ENCODE measurements around the gene MOCOS.

MOCOS gene

DNA sequence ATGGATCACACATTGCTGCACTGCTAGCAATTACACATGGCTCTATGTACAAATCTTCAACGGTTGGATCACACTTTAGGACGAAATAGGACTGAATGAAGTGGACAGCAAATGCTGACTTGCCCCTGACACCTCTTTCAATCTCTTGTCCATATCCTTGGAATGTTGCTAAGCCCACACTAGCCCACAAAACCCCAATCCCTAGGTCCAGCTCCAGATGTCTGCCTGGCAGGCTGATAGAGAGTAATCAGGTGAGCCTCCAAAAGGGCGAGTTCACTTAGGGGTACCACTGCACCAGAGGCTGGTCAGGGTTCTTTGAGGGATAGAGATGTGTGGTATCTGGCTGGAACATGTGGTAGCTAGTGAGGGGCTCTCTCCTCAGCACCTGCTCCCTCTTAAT is 91.7 kb downstream of the MOCOS start:
- DNase-seq, result no peak

DNA sequence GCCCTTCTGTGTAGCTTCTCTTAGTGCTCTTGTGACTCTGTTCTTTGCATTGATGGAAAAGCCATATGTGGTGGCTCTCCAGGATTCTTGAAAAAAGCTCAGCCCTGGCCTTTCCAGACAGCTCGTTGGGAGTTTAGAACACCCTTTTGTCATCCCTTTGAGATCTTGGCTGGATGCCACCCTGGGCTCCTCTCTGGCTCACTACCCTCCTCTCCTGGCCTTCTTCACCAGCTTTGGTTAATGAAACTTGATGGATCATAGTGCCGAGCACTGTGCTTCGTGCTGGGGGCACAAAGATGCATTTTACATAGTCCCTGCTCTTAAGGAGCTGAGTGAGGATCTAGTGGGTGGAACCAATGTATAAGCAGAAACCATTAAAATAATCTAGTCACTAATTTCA is 94.6 kb downstream of the MOCOS start:
- DNase-seq, result no peak

DNA sequence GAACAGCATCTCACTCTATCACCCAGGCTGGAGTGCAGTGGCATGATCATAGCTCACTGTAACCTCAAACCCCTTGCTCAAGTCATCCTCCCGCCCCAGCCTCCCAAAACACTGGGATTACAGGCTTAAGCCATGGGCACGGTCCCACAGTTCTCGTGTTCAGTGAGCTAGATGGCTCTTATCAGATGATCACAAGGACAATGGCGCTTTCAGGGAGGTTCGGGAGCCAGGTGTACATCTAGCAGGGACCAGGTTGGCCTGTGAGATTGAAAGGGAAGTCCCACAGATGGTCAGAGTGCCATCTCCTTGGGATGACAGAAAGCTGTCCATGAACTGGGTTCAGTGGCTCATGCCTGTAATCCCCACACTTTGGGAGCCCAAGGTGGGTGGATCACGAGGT is 96.2 kb downstream of the MOCOS start:
- DNase-seq, result no peak

DNA sequence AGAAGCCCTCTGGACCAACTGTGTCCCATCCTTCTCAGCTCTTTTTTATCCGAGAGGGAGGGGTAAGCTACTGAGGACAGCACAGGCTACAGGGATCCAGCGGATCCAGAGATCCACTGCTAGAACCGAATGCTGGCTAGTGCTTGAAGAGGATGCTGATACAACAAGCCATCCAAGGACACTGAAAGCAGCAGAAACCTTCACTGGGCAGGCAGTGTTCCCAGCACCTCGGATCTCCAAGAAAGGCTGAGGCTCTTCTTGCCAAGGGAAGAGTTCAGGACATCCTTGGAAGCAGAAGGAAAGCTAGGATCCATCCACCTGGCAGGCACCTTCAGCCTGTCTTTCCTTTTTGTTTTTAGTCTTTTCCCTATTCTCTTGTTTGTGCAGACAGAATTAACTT is 97.0 kb downstream of the MOCOS start:
- no peak for DNase-seq

DNA sequence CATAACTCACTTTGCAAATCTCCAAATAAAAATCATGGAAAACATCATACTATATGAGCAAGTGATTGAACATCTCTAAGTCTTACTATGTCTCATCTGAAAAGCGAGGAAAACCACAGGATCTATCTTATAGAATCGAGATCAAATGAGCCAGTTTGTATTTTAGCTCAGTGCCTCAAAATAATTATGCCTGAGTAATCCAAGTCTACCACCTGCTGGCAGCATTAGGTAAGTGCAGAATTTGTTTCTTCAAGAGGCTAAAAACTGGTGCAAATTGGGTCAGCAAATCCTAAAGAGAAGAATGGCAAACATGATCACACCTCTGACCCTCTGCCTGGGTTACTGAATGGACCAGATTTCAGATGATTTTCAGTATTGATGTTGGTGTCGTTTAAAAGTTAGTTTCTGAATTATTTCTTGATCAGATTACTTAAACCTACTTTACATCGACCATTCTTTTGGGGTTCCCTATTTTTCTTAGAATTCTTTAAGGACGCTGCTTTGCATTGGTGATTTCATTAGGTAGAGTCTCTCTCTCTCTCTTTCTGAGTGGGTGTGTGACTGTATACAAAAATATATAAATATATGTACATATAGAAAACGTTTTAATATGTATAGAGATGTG is 97.5 kb downstream of the MOCOS start:
- peak; percentile 2 for DNase-seq

DNA sequence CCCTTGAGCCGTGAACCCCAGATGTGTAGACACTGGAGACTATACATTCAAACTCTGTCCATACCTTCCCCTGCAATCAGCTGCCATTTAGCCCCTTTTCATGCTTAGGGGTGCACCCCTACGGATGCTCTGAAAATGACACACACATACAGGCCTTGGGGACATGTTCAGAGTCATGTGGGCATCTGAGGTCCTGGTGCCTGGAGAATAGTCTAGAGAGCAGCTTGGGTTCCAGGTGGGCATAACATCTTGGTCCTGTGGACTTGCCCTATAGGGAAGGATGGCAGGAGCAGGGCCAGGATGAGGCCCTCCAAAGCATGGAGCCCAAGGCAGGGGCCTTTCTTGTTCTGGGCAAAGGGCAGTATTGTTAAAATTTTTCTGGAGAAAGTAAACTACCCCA is 100.4 kb downstream of the MOCOS start:
- no peak for DNase-seq

DNA sequence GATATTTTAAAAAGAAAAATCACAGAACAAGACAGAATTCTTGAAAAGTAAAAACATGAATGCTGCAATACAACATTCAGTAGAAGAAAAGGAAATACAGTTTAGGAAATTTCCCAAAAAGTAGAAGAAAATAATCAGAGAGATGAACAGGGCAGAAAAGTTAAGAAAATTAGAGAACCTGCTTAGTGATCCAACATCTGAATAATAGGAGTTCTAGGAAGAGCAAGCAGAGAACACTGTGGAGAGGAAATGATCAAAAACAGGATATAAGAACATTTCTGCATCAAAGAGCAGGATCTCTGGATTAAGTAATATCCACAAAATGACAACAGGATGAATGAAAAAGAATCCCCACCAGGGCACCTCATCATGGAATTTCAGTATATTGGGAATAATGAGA is 101.4 kb downstream of the MOCOS start:
- no peak for DNase-seq

DNA sequence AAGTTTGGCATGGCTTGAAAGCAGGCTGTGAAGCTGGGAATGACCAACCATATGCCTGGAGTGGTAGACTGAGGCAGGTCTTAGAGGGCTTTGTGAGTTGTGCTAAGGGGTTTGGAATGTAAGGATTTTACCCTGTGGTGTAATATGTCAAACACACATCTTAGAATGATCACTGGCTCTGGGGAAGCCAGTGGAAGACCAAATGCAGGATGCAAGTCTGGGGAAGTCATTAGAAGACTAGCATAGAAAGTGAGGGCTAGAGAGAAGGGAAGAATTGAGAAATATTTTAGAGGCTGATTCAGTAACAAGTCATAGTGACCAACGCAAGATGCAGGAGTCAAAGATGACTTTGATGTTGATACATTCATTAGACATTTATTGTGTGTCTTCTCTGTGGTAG is 106.7 kb downstream of the MOCOS start:
- no peak for DNase-seq

DNA sequence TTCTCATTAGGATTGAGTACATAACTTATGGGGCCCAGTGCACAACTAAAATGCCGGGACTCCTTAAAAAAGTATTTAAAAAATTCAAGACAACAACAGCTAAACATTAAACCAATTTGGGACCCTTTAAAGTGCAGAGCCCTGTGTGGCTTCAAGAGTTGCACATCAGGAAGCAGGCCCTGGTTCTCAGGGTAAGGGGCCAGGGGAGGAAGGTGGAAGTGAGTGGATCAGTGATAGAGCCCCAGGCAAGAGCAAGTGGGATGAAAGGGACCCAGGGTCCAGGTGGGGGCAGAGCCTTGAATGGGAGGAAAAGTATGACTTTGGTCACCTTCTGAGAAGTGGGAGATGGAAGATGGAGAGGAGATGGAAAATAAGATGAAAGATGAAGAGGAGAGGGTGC is 107.9 kb downstream of the MOCOS start:
- DNase-seq, result no peak

DNA sequence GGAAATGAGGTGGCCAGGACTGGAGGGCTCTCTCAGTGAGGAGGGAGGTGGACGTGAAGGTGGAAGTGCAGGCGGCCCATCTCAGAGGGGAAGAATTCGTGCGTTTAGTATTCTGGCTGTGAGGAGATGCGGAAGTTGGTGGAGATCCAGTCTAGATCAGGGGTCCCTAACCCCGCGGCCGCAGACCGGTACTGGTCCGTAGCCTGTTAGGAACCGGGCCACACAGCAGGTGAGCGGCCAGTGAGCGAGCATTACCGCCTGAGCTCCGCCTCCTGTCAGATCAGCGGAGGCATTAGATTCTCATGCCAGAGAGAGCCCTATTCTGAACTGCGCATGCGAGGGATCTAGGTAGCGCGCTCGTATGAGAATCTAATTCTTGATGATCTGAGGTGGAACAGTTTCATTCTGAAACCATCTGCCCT is 108.6 kb downstream of the MOCOS start:
- no peak for DNase-seq

DNA sequence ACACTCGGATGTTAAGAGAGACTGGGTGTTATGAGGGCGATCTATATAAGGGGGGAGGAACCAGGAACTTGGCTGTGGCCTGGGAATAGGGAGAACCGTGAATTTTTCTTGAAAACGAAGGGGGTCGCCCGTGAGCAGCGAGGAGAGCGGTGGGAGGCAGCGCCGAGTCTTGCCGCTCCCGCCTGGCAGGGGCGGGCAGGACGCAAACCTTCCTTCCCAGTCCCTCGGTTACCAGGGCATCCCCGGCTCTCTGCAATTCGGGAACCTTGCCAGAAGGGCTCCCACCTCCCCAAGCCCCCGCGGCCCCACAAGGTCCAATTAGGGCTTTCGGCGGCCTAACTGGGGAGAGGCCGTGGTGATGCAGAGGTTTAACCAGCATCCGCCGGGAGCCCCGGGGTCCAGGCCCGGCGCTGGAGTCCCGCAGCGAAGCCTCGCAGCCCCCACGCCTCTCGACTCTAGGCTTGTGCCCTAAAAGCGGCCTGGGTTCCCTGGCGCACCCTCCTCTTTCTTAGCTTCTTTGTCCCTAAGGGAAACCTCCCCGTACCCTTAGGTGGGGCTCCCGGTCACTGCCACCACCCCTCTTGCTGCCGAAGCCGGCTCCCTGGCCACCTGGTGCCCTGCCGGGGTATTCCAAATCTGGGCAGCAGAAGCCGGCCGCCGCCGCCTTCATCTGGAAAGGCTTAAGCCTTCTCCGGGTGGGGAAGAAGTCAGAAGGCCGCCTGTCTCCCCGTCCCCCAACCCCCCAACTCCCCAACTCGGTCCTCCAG is 109.5 kb downstream of the MOCOS start:
- no peak for DNase-seq

DNA sequence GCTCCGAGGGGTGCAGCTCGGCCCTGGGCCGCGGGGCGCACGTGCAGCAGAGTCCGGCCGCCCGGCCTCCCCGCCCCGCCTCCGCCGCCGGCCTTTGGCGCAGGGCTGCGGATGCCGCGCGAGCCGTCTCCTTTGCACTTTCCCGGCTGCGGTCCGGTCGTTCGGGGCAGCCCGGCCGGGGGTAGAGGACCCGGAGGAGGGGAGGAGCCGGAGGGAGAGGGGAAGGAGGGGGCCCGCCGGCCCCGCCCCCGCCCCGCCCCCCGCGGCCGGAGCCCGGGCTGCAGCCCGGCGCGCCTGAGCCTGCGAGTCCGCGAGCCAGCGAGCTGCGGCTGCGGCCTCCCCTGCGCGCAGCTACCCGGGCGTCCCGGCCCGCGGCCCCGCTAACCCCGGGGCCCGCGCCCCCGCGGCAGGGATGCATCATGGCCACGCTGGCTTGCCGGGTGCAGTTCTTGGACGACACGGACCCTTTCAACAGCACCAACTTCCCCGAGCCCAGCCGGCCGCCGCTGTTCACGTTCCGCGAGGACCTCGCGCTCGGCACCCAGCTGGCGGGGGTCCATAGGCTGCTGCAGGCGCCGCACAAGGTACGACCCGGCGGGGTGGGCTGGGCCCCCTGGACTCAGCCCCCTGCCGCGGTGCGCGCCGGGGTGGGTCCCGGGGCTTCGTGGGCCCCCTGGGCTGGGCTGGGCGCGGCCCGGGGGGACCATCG is 110.3 kb downstream of the MOCOS start, which contains the start of gene FHOD3:
Gene FHOD3, plus strand, starts transcription at position 297 of the 709 bp plus-strand sequence. Its CDS starts 123 bp downstream, at position 420.
- DNase-seq, result no peak

DNA sequence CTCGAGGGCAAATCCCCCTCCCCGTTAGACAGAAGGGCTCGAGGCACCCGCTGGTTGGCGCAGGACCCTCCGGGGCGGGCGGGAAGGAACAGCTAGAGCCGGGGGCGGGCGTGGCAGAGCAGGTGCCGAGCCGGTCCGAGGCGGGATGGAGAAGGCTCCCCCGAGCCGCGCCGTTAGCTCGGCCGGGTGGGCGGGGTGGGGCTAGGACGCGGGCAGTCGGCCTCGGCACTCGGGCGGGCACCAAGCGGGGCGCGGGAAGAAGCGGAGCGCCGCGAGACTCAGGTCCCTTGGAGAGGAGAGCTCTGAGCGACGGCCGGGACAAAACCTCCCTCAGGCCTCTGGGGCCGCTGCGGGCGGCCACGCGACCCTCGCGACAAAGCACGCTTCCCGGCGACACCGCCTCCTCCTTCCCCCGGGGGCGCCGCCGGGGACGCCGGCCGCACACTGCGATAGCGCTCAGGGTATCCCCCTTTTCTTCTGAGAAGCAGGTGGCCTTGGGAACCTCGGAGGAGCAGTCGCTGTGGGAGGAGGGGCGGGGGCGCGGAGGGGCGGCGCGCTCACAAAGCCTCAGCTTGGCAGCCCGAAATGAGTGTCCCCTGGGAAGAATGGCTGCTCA is 110.9 kb downstream of the MOCOS start:
- DNase-seq, result no peak

DNA sequence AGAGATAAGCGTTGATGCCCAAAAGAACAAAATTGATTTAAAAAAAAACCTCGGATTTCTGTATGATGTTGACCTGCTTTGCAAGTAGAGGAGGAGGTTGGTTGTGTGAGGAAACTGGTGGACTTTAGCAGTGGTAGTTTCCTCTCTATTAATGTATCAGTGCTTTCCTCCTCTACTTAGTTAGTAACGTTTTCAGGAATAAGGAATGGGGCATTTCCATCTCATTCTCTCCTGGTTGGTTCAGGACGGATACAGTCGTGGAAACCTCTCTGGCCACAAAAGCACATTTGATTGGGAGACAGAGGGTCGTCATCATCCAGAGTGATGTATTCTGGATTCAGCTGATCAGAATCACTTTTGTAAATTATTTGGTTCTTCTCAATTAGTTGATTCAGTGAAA is 111.7 kb downstream of the MOCOS start:
- DNase-seq, result no peak

DNA sequence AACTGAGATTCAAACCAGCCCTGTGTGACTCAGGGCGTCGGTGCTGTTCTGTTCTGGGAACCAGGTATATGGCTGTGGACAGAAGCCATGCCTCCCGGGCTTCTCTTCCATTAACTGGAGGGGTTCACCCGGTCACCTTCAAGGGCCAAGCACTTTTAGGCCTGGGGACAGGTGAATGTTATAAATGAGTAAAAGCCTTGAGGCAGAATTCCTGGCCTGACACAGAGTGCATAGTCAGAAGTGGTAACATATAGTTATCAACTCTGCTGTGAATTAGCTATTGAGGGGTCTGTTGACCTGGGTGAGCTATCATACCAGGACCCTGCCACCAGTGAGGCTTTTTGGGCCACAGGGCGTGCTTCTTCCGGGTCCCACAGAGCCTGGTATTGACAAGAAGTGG is 112.9 kb downstream of the MOCOS start:
- no peak for DNase-seq

DNA sequence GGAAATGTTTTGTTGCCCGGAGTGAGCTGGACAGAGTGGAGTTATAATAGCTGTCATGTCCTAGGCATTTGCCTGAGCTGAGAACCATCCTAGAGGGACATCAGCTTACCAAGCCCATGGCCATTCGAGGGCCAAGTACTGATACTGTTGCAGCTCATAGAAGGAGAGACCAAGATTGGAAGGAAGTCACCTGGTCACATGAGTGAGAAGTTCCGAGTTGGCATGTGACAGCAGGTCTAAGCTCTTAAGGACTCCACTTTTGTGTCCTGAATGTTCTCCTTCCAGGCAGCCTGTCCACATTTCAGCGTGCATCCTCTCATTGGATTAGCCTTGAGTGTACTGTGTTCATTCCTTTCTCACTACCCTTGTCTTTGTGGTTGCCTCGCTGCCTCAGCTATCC is 114.6 kb downstream of the MOCOS start:
- no peak for DNase-seq

DNA sequence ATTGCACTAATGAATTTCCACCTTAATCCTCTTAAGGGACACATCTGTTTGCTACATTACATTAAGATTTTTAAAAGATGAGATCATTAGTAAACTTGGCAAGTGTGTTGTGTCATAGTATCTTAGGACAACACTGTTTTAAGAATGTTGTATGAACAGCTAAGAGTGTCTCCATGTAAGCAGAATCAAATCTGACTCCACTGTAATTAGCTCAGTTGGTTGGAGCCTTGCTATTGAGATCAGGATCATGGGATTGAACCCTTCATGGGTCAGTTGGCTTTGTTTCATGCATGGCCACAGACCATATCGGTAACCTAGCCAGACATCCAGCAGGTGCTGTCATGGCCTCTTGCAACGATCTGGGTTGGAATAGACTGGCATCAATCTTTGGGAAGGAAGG is 115.4 kb downstream of the MOCOS start:
- no peak for DNase-seq

DNA sequence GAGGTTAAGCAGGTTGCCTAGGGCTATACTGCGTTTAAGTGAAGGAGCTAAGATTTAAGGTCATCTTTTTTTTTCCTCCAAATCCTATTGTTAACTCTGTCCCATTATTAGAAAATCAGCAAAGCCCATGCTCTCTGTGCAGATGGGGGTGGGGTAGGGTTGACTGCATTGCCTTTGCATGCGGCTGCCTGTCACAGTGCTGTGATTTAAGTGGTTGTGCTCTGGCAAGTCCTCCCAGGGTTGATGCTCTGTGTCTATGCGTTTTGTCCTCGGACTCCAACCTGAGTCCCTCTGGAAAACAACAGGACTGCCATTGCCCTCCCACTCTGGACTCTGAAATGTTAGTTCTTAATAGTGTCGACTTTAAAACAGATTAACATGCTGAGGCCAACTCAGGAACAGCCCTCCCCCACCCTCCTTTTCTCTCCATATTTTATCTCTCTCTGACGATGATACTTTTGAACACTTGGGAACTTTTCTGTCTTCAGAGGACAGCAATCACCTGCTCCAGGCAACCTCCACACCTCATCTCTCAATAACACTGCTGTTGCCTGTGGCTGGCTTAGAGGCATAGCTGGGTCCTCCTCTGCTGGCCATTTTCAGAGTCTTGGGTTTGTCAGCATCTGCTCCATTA is 116.0 kb downstream of the MOCOS start:
- DNase-seq, result no peak

DNA sequence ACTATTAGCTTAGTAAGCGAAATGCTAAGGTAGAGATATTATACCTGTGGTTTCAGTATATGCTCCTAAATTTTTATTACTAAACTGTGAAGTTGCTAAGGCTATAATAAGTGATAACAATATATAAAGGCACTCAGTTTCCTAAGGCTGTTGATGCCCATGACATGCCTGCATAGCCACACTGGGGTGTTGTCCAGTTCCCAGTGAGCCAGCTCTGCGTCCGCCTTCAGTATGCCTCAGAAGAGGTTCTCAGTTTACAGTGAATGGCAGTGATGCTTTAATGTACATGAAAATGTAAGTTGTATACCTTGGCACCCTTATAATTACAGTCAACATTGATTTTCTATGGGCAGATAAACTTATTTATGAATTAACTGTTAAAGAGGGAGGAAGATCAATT is 117.4 kb downstream of the MOCOS start:
- DNase-seq, result no peak

DNA sequence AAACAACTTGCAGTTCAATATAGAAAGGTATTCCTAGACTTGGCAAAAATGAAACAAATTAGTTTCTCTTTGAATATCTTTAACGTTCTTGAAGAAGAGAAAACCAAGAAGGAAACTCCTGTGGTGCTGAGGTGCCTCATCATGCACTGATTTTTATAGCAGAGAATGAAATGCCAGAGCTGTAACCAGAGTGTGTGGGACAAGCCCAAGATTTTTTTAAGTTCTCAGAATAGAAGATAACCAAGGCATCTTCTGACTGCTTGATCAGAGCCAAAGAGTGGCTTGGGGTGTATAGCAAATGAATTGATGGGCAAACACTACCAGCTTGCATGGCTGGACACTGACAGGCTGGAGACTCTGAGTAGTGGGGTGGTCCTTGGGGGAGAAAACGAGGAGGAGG is 118.1 kb downstream of the MOCOS start:
- DNase-seq, result no peak

DNA sequence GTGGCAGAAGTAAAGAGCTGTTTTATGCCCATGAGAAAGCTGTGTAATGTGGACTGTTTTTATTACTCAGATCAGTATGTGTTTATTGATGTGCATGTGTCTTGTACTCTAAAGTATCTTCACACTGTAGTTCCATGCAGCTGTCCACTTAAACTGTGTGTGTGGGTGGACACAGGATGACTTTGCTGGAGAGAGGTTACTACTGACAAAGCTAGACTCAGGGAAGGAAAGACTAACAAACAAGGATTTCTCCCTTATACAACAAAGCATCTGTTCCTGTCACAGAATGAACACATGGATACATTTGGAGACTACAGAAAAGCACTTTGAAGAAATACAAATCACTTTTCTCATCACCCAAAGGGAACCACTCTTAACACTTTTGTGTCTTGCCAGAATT is 120.2 kb downstream of the MOCOS start:
- DNase-seq, result no peak

DNA sequence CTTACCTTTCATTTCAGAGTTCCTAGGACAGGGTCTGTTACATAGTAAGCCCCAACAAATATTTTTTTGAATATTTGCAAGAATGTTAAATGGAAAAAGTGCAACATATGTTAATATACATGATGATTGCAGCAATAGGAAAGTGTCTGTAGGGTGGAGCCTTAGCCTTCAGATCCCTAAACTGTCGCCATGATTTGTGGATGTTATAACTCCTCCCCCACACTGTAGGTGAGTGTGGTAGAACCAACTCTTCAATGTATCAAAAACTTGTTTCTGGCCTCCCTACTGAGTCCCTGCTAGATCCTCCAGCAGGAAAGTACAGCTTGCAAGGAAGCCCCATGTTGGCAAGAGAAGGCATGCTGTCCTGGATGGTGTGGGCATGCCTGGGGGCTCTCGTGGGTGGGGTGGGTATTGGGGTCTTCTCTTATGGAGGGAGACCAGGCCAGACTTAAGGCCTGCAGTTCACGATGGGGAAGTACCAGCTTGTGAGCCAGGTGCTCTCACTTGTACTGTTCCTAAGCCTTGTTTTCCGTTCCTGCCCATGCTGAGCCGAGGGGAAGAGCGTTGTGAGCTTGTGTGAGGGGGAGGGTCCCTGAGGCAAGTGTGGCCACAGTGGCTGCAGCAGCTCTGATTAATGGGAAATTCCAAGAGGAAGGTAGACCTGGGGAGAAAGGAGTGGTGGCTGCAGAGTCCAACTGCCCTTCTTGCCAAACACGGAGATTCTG is 121.6 kb downstream of the MOCOS start:
- DNase-seq, result no peak

Data from stimulated activated naive CD4-positive, alpha-beta T cell treated with Interleukin-2 at 50 U/mL for 16 hours (primary cell).